ENCODE results near the gene SEC14L3. TPM values are rescaled to one million over a fixed set of nuclear protein-coding genes. Genes with fewer than 3 reads are reported as not detected.
"Not testable (repeated sequence)": the region's sequence is repeated elsewhere in the genome, so short reads cannot be mapped to it uniquely, and the experiment has no call there.

The SEC14L3 gene
- total RNA-seq, 1 experiment from 2014 or later: not detected

GRCh38 chr22:30455075-30455840 is 16.6 kb downstream of the SEC14L3 start:
- Mint-ChIP-seq H3K4me1 (no peaks in the 10 kb centered on the region), H3K27me3 (ENCODE audit: low read depth) (peaks cover 2% of the 10 kb centered on the region; the same call in 1 of the 2 replicates), H3K9me3 (no peaks in the 10 kb centered on the region), H3K27ac (no peak overlapping the region), H3K36me3 (no peaks in the 10 kb centered on the region), H3K4me3 (no peak overlapping the region)
- DNase-seq (ENCODE audit: low spot score) (no peak), ATAC-seq (no peak)
- TF ChIP-seq HMGA2 (CRISPR knock-in tag; IDR thresholded peaks at IDR 0.05): peak; percentile 96
- no peak for TF ChIP-seq EMX1 (CRISPR knock-in tag; IDR thresholded peaks at IDR 0.05)
- POLR2A ChIA-PET: no interaction called here
- CTCF ChIA-PET: interaction anchor here (1.0 kb wide), 1 partner anchor 10 kb away, joined by 3 read pairs; no protein-coding TSS in a partner anchor

- Mint-ChIP-seq H3K27me3 (ENCODE audit: low read depth) (no peaks in the 10 kb centered on the region; the same call in 1 of the 2 replicates), H3K27ac (peak overlapping the region; percentile 46; the same call in 1 of the 2 replicates), H3K4me3 (no peak overlapping the region), H3K36me3 (no peaks in the 10 kb centered on the region), H3K9me3 (no peaks in the 10 kb centered on the region), H3K4me1 (no peaks in the 10 kb centered on the region)
- DNase-seq (ENCODE audit: low spot score) (no peak), ATAC-seq (no peak; the same call in 1 of the 2 replicates)
- ChIA-PET POLR2A (no interaction called here), CTCF (interaction anchor here (0.6 to 1.5 kb wide), 6 partner anchors 9 to 301 kb away, joined by 3 to 6 read pairs (median 4); partner anchors contain the start of gene SLC35E4)
- TF ChIP-seq RORB (CRISPR knock-in tag; IDR thresholded peaks at IDR 0.05): no peak
- TF ChIP-seq JUN (CRISPR knock-in tag; IDR thresholded peaks at IDR 0.05): no peak
- no peak for TF ChIP-seq KAT7 (CRISPR knock-in tag; IDR thresholded peaks at IDR 0.05; ENCODE audit: borderline replicate concordance)
- TF ChIP-seq ATF1 (CRISPR knock-in tag; IDR thresholded peaks at IDR 0.05): no peak
Measured at GRCh38 chr22:30453731-30454510, 17.9 kb downstream of the SEC14L3 start.

- H3K27me3 Mint-ChIP-seq (ENCODE audit: low read depth): no peaks in the 10 kb centered on the region; the same call in 1 of the 2 replicates
- no peaks in the 10 kb centered on the region for H3K9me3 Mint-ChIP-seq
- H3K4me1 Mint-ChIP-seq: no peaks in the 10 kb centered on the region
- no peak for DNase-seq (ENCODE audit: low spot score)
- CTCF ChIA-PET: interaction anchor here (1.0 to 1.4 kb wide), 2 partner anchors 8 to 33 kb away, joined by 3 to 6 read pairs; no protein-coding TSS in a partner anchor
- POLR2A ChIA-PET: no interaction called here
- no peak for ATAC-seq
- TF ChIP-seq SMAD4 (CRISPR knock-in tag; IDR thresholded peaks at IDR 0.05) (no peak), ZNF416 (CRISPR knock-in tag; IDR thresholded peaks at IDR 0.05) (no peak), KAT7 (CRISPR knock-in tag; IDR thresholded peaks at IDR 0.05; ENCODE audit: borderline replicate concordance) (no peak), EMX1 (CRISPR knock-in tag; IDR thresholded peaks at IDR 0.05) (no peak), RELA (CRISPR knock-in tag; IDR thresholded peaks at IDR 0.05; ENCODE audit: borderline replicate concordance) (no peak), FOXJ3 (CRISPR knock-in tag; IDR thresholded peaks at IDR 0.05; ENCODE audit: borderline replicate concordance) (no peak), E2F4 (CRISPR knock-in tag; IDR thresholded peaks at IDR 0.05; ENCODE audit: borderline replicate concordance, low read depth) (no peak)
- no peaks in the 10 kb centered on the region for H3K36me3 Mint-ChIP-seq
- H3K4me3 Mint-ChIP-seq: no peak overlapping the region
- no peak overlapping the region for H3K27ac Mint-ChIP-seq
Measured at GRCh38 chr22:30452861-30453260, 19.0 kb downstream of the SEC14L3 start.

- H3K36me3 Mint-ChIP-seq; H3K9me3 Mint-ChIP-seq; DNase-seq (ENCODE audit: low spot score); H3K27ac Mint-ChIP-seq; H3K27me3 Mint-ChIP-seq (ENCODE audit: low read depth); H3K4me1 Mint-ChIP-seq; H3K4me3 Mint-ChIP-seq; POLR2A ChIA-PET; ATAC-seq: not testable (repeated sequence)
- CTCF ChIA-PET: interaction anchor here (1.3 kb wide), 1 partner anchor 39 kb away, joined by 3 read pairs; no protein-coding TSS in a partner anchor
Measured at GRCh38 chr22:30451488-30451887, 20.3 kb downstream of the SEC14L3 start.

- CTCF ChIA-PET: no interaction called here
- H3K27ac Mint-ChIP-seq: no peak overlapping the region
- TF ChIP-seq ZNF281 (CRISPR knock-in tag; IDR thresholded peaks at IDR 0.05) (no peak), CTCF (IDR thresholded peaks at IDR 0.05) (no peak), EMX1 (CRISPR knock-in tag; IDR thresholded peaks at IDR 0.05) (no peak), ATF3 (CRISPR knock-in tag; conservative IDR thresholded peaks at IDR 0.05) (no peak), ETV6 (CRISPR knock-in tag; IDR thresholded peaks at IDR 0.05) (no peak), ERG (CRISPR knock-in tag; IDR thresholded peaks at IDR 0.05) (no peak)
Measured at GRCh38 chr22:30447656-30448055, 24.2 kb downstream of the SEC14L3 start.

More at GRCh38 chr22:30447656-30448055, 24.2 kb downstream of the SEC14L3 start:
- Mint-ChIP-seq H3K4me3 (no peak overlapping the region), H3K4me1 (peaks cover 7% of the 10 kb centered on the region), H3K36me3 (no peaks in the 10 kb centered on the region), H3K9me3 (no peaks in the 10 kb centered on the region), H3K27me3 (ENCODE audit: low read depth) (no peaks in the 10 kb centered on the region; the same call in 1 of the 2 replicates)
- POLR2A ChIA-PET: no interaction called here
- DNase-seq (ENCODE audit: low spot score) (no peak), ATAC-seq (no peak)

Measured in WTC11 (cell line).